GM12878 (cell line): Measurements from ENCODE around the gene SLC24A3.

Source experiments
- PML ChIP-seq: IDR thresholded peaks from 2 replicates; pipeline ENCODE4 v1.6.1; 2012; ENCODE audit warnings: low read length, inconsistent platforms
- TF ChIP-seq, protein P1 (sequence below): fragments of 150-350 bp; IDR thresholded peaks from 2 replicates; pipeline ENCODE4 v1.6.1; 2016; ENCODE audit warnings: low read depth, low read length

DNA sequence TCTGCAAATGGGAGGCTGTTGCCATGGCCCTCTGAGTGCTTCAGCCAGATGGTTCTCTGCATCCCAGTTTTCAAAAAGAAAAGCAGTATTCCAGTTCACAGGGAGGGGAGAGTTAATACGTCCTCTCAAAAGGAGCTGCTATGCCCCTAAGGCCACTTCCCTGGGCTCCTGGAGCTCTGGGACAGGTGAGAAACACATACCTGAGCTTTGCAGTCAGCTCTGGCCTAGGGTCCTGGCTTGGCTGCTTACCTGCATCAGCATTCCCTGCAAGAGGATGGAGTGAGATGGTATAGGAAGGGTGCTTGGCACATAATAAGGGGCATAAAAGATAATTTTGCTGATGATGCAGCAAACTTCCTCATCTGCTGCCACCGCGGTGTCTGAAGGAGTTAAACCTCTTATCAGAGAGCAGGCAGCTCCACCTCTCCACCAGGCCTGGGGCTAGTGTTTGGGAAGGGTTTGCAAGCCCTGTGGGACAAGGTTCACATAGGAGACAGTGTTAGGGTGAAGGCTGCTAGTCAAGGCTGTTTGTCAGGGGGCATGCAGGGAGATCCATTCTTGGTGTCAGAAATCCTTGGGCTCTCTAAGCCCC, 62.7 kb downstream of the SLC24A3 start:
- no peak for TF ChIP-seq PML
- TF ChIP-seq, protein P1, sequence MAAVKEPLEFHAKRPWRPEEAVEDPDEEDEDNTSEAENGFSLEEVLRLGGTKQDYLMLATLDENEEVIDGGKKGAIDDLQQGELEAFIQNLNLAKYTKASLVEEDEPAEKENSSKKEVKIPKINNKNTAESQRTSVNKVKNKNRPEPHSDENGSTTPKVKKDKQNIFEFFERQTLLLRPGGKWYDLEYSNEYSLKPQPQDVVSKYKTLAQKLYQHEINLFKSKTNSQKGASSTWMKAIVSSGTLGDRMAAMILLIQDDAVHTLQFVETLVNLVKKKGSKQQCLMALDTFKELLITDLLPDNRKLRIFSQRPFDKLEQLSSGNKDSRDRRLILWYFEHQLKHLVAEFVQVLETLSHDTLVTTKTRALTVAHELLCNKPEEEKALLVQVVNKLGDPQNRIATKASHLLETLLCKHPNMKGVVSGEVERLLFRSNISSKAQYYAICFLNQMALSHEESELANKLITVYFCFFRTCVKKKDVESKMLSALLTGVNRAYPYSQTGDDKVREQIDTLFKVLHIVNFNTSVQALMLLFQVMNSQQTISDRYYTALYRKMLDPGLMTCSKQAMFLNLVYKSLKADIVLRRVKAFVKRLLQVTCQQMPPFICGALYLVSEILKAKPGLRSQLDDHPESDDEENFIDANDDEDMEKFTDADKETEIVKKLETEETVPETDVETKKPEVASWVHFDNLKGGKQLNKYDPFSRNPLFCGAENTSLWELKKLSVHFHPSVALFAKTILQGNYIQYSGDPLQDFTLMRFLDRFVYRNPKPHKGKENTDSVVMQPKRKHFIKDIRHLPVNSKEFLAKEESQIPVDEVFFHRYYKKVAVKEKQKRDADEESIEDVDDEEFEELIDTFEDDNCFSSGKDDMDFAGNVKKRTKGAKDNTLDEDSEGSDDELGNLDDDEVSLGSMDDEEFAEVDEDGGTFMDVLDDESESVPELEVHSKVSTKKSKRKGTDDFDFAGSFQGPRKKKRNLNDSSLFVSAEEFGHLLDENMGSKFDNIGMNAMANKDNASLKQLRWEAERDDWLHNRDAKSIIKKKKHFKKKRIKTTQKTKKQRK, result no peak
